Upper lobe of left lung (tissue), 6 donors: ENCODE measurements around the gene PMM1. TPM values are rescaled to one million over a fixed set of nuclear protein-coding genes. Genes with fewer than 3 reads are reported as not detected.
"Not testable (repeated sequence)": the region's sequence is repeated elsewhere in the genome, so short reads cannot be mapped to it uniquely, and the experiment has no call there.

Experiments
- ATAC-seq, 2 donors: fragments of 200-7000 bp; cut with Tn5 transposase; one replicate each; pipeline ENCODE4 v1.9.1; 2022; ENCODE audit warnings: mild to moderate bottlenecking in 2 of 2, moderate library complexity in 2 of 2; ENCODE audit not compliant: low FRiP score in 2 of 2
- DNase-seq, 2 donors: peaks; one replicate each; pipeline ENCODE4 v3.0.0-alpha.2; 2019 to 2020
- H3K27ac ChIP-seq, 4 donors: fragments of 200-600 bp; sonication (generic); one replicate each; pipeline ENCODE4 v1.5.1; 2016 to 2019
- H3K27me3 ChIP-seq, 4 donors: fragments of 200-600 bp; sonication (generic); one replicate each; pipeline ENCODE4 v1.5.1; 2017 to 2019
- H3K36me3 ChIP-seq, 4 donors: fragments of 200-600 bp; sonication (generic); one replicate each; pipeline ENCODE4 v1.5.1; 2016 to 2019
- H3K4me1 ChIP-seq, 4 donors: fragments of 200-600 bp; sonication (generic); one replicate each; pipeline ENCODE4 v1.5.1; 2018 to 2019
- H3K4me3 ChIP-seq, 4 donors: fragments of 200-600 bp; sonication (generic); one replicate each; pipeline ENCODE4 v1.5.1; 2017 to 2019; ENCODE audit warnings: mild to moderate bottlenecking in 2 of 4, moderate library complexity in 1 of 4
- H3K9me3 ChIP-seq, 4 donors: fragments of 200-600 bp; sonication (generic); one replicate each; pipeline ENCODE4 v1.5.1; 2018 to 2019
- EP300 ChIP-seq, 4 donors: sonication (generic); formaldehyde crosslinking; IDR thresholded peaks; one replicate each; pipeline ENCODE4 v1.5.1; 2017; ENCODE audit warnings: antibody characterized with exemption in 4 of 4, control low read depth in 2 of 4
- POLR2A ChIP-seq, 4 donors: fragments of 450-650 bp; IDR thresholded peaks; one replicate each; pipeline ENCODE4 v1.5.1; 2016 to 2017; ENCODE audit warnings: antibody characterized with exemption in 4 of 4, mild to moderate bottlenecking in 2 of 4
- POLR2AphosphoS5 ChIP-seq, 2 donors: sonication (generic); formaldehyde crosslinking; IDR thresholded peaks; one replicate each; pipeline ENCODE4 v1.5.1; 2017; ENCODE audit warnings: antibody characterized with exemption in 2 of 2
- WGBS, 2 donors: methylation state at CpG; one replicate each; pipeline ENCODE4 v1.1.5; 2017 to 2018; 5-methylcytosine and 5-hydroxymethylcytosine counted together
- total RNA-seq, 6 donors: library from RNA; depleted of rRNA in 4 of 6; stranded (reverse); fragments of >200 nt in 4 of 6; gene quantifications; one replicate each; pipeline versions ENCODE4 v1.1.0 to v1.2.1, GENCODE V29; 2016 to 2021
- TF ChIP-seq, protein P1 (sequence below), 6 experiments: fragments of 450-650 bp in 4 of 6; fragments of 200-600 bp in 2 of 6; sonication (generic) in 2 of 6; IDR thresholded peaks; one replicate each; pipeline ENCODE4 v1.5.1; 2016 to 2019; ENCODE audit warnings: antibody characterized with exemption in 6 of 6
- donor health status: DM: no; HTN: no; CAD: no; lungs with moderate emphysema.
- donor health status: DM: no; HTN: yes; CAD: no; lungs with severe emphysema.

The PMM1 gene
- 100 to 1,000 TPM in 4 of 6 donors, 10 to 100 TPM in 2; 42.1 to 226 (median 105) TPM for total RNA-seq

DNA sequence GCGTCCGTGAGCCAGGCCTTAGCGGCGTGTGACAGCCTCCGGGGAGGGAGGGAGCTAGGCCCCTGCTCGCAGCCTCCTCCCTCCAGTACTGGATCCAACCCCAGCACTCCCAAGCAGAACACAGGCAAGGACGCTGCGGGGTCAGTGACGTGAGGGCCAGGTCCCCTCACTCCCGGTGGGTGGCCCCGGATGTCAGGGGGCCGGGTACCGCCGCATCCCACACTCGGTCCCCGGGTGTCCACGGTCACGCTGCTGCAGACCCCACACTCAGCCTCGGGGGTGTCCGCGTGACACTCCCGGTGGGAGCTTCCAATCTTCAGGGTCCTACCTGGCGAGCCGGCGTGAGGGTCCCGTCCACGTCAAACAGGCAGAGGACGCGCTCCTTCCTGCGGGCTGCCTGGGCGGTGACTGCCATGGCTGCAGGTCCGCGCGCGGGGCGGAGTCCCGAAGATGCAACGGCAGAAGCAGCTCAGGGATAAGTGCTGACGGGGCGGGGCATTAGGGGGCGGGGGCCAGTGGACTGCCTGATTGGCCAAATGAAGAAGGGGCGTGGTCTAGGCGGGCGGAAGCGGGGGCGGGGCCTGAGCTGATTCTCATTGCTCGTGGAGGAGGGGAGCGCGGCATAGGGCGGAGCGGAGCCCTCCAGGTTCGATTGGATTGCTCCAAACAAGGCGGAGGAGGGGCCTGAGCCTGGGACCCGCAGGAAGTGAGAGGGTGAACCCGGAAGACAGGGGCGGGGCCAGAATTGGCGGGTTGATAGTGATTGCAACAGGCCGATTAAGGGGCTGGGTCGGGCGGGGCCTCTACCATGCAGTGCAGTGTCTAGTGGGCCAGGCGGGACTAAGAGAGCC lies at the start of gene PMM1:
Gene PMM1 (minus strand): TSS at position 450 of the 851 bp plus-strand sequence. CDS start 35 bp downstream, at position 415.
- no peaks in the 10 kb centered on the region for H3K27me3 ChIP-seq
- no peaks in the 10 kb centered on the region for H3K9me3 ChIP-seq
- WGBS, 2 donors, result 0 to 2% methylated on average over 10 to 53 of the region's 61 CpGs

DNA sequence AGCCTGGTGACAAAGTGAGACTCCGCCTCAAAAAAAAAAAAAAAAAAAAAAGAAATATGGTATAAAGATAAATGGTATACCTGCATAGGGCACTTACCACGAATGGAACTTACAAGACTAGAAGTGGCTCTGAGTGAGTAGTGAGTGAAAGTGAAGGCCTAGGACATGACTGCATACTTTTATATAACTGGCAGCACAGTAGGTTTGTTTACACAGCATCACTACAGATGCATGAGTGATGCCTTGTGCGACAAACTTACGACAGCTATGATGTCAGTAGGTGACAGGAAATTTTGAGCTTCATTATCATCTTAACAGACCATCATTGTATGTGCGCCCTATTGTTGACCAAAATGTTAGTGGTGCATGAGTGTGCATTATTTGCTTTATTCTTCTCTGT lies 49.1 kb upstream of the PMM1 start:
- no peaks in the 10 kb centered on the region for H3K27me3 ChIP-seq
- peak overlapping the region; percentile 27 to 67 (median 52) for H3K27ac ChIP-seq
- ATAC-seq (peak; percentile 40 to 84), DNase-seq (no peak)
- peaks cover 24 to 99% (median 75%) of the 10 kb centered on the region in 4 donors for H3K36me3 ChIP-seq
- TF ChIP-seq POLR2AphosphoS5 (IDR thresholded peaks at IDR 0.05), result peak in 1 of 2 donors; percentile 19
- TF ChIP-seq, protein P1, sequence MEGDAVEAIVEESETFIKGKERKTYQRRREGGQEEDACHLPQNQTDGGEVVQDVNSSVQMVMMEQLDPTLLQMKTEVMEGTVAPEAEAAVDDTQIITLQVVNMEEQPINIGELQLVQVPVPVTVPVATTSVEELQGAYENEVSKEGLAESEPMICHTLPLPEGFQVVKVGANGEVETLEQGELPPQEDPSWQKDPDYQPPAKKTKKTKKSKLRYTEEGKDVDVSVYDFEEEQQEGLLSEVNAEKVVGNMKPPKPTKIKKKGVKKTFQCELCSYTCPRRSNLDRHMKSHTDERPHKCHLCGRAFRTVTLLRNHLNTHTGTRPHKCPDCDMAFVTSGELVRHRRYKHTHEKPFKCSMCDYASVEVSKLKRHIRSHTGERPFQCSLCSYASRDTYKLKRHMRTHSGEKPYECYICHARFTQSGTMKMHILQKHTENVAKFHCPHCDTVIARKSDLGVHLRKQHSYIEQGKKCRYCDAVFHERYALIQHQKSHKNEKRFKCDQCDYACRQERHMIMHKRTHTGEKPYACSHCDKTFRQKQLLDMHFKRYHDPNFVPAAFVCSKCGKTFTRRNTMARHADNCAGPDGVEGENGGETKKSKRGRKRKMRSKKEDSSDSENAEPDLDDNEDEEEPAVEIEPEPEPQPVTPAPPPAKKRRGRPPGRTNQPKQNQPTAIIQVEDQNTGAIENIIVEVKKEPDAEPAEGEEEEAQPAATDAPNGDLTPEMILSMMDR (IDR thresholded peaks at IDR 0.05), result no peak
- peak in 1 of 4 donors; percentile 16 for TF ChIP-seq EP300 (IDR thresholded peaks at IDR 0.05)
- no peak overlapping the region for H3K4me3 ChIP-seq
- peaks cover 0 to 9% (median 6%) of the 10 kb centered on the region in 4 donors for H3K4me1 ChIP-seq
- no peaks in the 10 kb centered on the region for H3K9me3 ChIP-seq
- WGBS, 2 donors, result 71 to 76% methylated on average over 5 of the region's 5 CpGs

More for the DNA sequence above, at the start of gene PMM1:
- Histone ChIP-seq H3K36me3 (peaks cover 0 to 9% (median 4%) of the 10 kb centered on the region in 4 donors), H3K27ac (peak within 1 kb of the TSS; percentile 69 to 97 (median 86)), H3K4me1 (peaks cover 7 to 44% (median 19%) of the 10 kb centered on the region in 4 donors), H3K4me3 (peak within 1 kb of the TSS; percentile 63 to 93 (median 88))
- ATAC-seq, result peak; percentile 99
- DNase-seq, result peak; percentile 100
- peak in 3 of 4 donors; percentile 58 to 97 (median 69) for TF ChIP-seq POLR2A (IDR thresholded peaks at IDR 0.05)
- peak; percentile 86 to 99 for TF ChIP-seq POLR2AphosphoS5 (IDR thresholded peaks at IDR 0.05)
- TF ChIP-seq EP300 (IDR thresholded peaks at IDR 0.05), result no peak

DNA sequence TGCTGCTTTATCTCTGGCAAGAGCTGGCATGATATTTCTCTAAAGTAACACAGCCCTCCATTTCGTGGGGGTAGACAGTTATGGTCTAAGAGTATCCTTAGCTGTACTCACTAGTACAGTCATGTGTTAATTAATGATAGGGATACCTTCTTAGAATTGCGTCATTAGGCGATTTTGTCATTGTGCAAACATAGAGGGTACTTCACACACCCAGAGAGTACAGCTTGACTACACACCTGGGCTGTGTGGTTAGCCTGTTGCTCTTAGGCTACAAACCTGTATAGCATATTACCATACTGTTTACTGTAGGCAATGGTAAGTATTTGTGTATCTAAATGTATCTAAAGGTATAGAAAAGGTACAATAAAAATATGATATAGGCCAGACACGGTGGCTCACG lies 48.5 kb upstream of the PMM1 start:
- TF ChIP-seq POLR2A (IDR thresholded peaks at IDR 0.05) (peak in 1 of 4 donors; percentile 44), POLR2AphosphoS5 (IDR thresholded peaks at IDR 0.05) (peak in 1 of 2 donors; percentile 9), EP300 (IDR thresholded peaks at IDR 0.05) (peak in 2 of 4 donors; percentile 42 to 81)
- TF ChIP-seq, protein P1 (IDR thresholded peaks at IDR 0.05), result no peak
- 61 to 76% methylated on average over 5 of the region's 5 CpGs for WGBS, 2 donors
- DNase-seq (peak in 1 of 2 donors; percentile 67), ATAC-seq (peak; percentile 67 to 94)
- H3K9me3 ChIP-seq, result no peaks in the 10 kb centered on the region
- peaks cover 21 to 98% (median 76%) of the 10 kb centered on the region in 4 donors for H3K36me3 ChIP-seq
- H3K4me3 ChIP-seq, result no peak overlapping the region
- H3K27ac ChIP-seq, result peak overlapping the region; percentile 27 to 67 (median 52)
- H3K27me3 ChIP-seq, result no peaks in the 10 kb centered on the region
- H3K4me1 ChIP-seq, result peaks cover 0 to 9% (median 6%) of the 10 kb centered on the region in 4 donors

DNA sequence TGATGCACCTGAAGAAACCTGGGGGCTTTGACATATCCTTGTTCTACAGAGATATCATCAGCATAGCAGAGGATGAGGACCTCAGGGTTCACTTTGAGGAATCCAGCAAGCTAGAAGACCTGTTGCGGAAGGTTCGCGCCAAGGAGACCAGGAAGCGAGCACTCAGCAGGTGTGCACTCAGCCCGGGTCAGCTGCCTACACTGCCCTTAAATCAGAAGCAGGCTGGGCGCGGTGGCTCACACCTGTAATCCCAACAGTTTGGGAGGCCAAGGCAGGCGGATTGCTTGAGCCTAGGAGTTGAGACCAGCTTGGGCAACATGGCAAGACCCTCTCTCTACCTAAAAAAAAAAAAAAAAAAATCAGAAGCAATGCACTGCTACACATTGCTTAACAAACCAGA lies 48.0 kb upstream of the PMM1 start:
- Histone ChIP-seq H3K36me3 (peaks cover 16 to 96% (median 73%) of the 10 kb centered on the region in 4 donors), H3K27ac (peak overlapping the region; percentile 27 to 67 (median 54))
- not testable (repeated sequence) for H3K9me3 ChIP-seq, H3K4me3 ChIP-seq, H3K27me3 ChIP-seq, H3K4me1 ChIP-seq
- DNase-seq (peak in 1 of 2 donors; percentile 76), ATAC-seq (peak in 1 of 2 donors; percentile 71)
- 87 to 89% methylated on average over 8 of the region's 8 CpGs for whole genome bisulfite sequencing, 2 donors

DNA sequence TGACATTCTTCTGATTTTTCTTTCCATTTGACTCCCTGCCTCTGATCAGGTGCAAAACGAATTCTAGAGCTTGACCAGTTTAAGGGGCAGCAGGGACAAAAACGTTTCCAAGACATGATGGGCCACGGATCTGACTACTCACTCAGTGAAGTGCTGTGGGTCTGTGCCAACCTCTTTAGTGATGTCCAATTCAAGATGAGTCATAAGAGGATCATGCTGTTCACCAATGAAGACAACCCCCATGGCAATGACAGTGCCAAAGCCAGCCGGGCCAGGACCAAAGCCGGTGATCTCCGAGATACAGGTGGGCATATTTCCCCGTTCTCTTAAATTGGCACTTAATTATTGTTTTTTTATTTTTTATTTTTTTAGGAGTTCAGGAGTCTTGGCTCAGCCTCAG lies 46.8 kb upstream of the PMM1 start:
- Histone ChIP-seq H3K4me1 (peaks cover 0 to 9% (median 6%) of the 10 kb centered on the region in 4 donors), H3K36me3 (peaks cover 18 to 93% (median 65%) of the 10 kb centered on the region in 4 donors), H3K27ac (no peak overlapping the region), H3K27me3 (no peaks in the 10 kb centered on the region), H3K4me3 (no peak overlapping the region), H3K9me3 (no peaks in the 10 kb centered on the region)
- WGBS, 2 donors, result 83 to 85% methylated on average over 7 of the region's 7 CpGs
- TF ChIP-seq, protein P1 (IDR thresholded peaks at IDR 0.05), result no peak
- TF ChIP-seq POLR2AphosphoS5 (IDR thresholded peaks at IDR 0.05) (no peak), EP300 (IDR thresholded peaks at IDR 0.05) (no peak), POLR2A (IDR thresholded peaks at IDR 0.05) (no peak)
- DNase-seq (no peak), ATAC-seq (peak in 1 of 2 donors; percentile 41)

DNA sequence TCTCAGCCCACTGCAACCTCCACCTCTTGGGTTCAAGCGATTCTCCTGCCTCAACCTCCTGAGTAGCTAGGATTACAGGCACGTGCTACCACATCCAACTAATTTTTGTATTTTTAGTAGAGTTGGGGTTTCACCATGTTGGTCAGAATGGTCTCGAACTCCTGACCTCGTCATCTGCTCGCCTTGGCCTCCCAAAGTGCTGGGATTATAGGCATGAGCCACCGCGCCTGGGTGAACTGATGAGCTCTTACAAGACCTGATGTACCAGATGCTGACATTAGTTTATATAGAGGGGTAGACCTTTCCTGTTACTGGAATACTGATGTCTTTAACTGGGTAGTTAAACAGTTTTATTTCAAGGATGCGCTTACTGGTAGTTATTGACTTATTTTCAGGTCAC lies 45.0 kb upstream of the PMM1 start:
- H3K4me1 ChIP-seq, H3K27ac ChIP-seq, ATAC-seq, H3K4me3 ChIP-seq, DNase-seq, H3K9me3 ChIP-seq, H3K27me3 ChIP-seq: not testable (repeated sequence)
- H3K36me3 ChIP-seq, result peaks cover 22 to 92% (median 62%) of the 10 kb centered on the region in 4 donors
- WGBS, 2 donors, result 97 to 99% methylated on average over 8 of the region's 8 CpGs

DNA sequence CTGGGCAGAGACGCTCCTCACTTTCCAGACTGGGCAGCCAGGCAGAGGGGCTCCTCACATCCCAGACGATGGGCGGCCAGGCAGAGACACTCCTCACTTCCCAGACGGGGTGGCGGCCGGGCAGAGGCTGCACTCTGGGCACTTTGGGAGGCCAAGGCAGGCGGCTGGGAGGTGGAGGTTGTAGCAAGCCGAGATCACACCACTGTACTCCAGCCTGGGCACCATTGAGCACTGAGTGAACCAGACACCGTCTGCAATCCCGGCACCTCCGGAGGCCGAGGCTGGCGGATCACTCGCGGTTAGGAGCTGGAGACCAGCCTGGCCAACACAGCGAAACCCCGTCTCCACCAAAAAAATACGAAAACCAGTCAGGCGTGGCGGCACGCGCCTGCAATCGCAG lies 42.0 kb upstream of the PMM1 start:
- H3K4me3 ChIP-seq, ATAC-seq, DNase-seq, H3K27me3 ChIP-seq, H3K27ac ChIP-seq, H3K4me1 ChIP-seq, H3K9me3 ChIP-seq: not testable (repeated sequence)
- peaks cover 31 to 91% (median 71%) of the 10 kb centered on the region in 4 donors for H3K36me3 ChIP-seq
- 96 to 97% methylated on average over 6 to 7 of the region's 23 CpGs for WGBS, 2 donors

DNA sequence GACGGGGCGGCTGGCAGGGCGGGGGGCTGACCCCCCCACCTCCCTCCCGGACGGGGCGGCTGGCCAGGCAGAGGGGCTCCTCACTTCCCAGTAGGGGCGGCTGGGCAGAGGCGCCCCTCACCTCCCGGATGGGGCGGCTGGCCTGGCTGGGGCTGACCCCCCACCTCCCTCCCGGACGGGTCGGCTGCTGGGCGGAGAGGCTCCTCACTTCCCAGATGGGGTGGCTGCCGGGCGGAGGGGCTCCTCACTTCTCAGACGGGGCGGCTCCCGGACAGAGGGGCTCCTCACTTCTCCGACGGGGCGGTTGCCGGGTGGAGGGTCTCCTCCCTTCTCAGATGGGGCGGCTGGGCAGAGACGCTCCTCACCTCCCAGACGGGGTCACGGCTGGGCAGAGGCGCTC lies 41.5 kb upstream of the PMM1 start:
- DNase-seq, result peak in 1 of 2 donors; percentile 58
- not testable (repeated sequence) for ATAC-seq, H3K9me3 ChIP-seq, H3K27ac ChIP-seq, H3K4me3 ChIP-seq, H3K27me3 ChIP-seq, H3K4me1 ChIP-seq
- no CpG with 5 or more reads among the region's 28 CpGs for WGBS, 2 donors
- peaks cover 35 to 91% (median 71%) of the 10 kb centered on the region in 4 donors for H3K36me3 ChIP-seq
